ENCODE data around the gene AFF3. TPM values are rescaled to one million over a fixed set of nuclear protein-coding genes. Genes with fewer than 3 reads are reported as not detected.

AFF3 gene
- total RNA-seq, 1 experiment from 2014 or later: 0.22 TPM

GRCh38 chr2:99845296-99845695, 297.1 kb downstream of the AFF3 start:
- Histone ChIP-seq H2BK12ac (ENCODE audit: insufficient read length, low read depth, low read length) (no peak overlapping the region), H3T11ph (ENCODE audit: low read length) (no peak overlapping the region), H4K8ac (replicated peaks; ENCODE audit: insufficient read length, low read depth, low read length) (no peak overlapping the region), H3K79me2 (ENCODE audit: insufficient read depth, low read length) (no peaks in the 10 kb centered on the region), H3K79me1 (ENCODE audit: insufficient read depth, low read depth, low read length, poor library complexity, severe bottlenecking) (no peaks in the 10 kb centered on the region), H2AK5ac (ENCODE audit: insufficient read length, low read length) (no peak overlapping the region), H3K9ac (ENCODE audit: extremely low read depth, insufficient read length, low read length) (no peak overlapping the region), H4K20me1 (ENCODE audit: control insufficient read depth, insufficient read depth, insufficient read length) (no peaks in the 10 kb centered on the region), H3K23ac (ENCODE audit: insufficient read length, low read depth, low read length) (no peak overlapping the region), H3K56ac (ENCODE audit: insufficient read length, low read depth, low read length) (no peak overlapping the region), H3K4me1 (ENCODE audit: insufficient read depth, low read length) (no peaks in the 10 kb centered on the region), H3K14ac (ENCODE audit: insufficient read depth, low read length) (no peak overlapping the region), H2BK120ac (ENCODE audit: low read depth, low read length, poor library complexity, severe bottlenecking) (no peak overlapping the region), H3K27ac (ENCODE audit: insufficient read length, low read depth, low read length) (no peak overlapping the region), H3K18ac (ENCODE audit: insufficient read length, low read depth, low read length) (no peak overlapping the region), H2AFZ (ENCODE audit: low read length) (no peak overlapping the region), H4K5ac (ENCODE audit: insufficient read length, low read depth, low read length) (no peak overlapping the region), H3K9me3 (ENCODE audit: control insufficient read depth, low read depth, low read length) (no peaks in the 10 kb centered on the region), H3K23me2 (ENCODE audit: insufficient read length, low read depth, low read length, poor library complexity, severe bottlenecking) (no peaks in the 10 kb centered on the region), H2BK5ac (ENCODE audit: insufficient read length, low read length) (no peak overlapping the region), H3K27me3 (ENCODE audit: insufficient read depth, low read length) (no peaks in the 10 kb centered on the region), H4K91ac (ENCODE audit: insufficient read length, low read depth, low read length) (no peak overlapping the region), H2BK15ac (ENCODE audit: low read depth, low read length) (no peak overlapping the region), H3K4me2 (ENCODE audit: insufficient read depth, insufficient read length, low read length) (no peak overlapping the region), H2BK20ac (ENCODE audit: low read depth, low read length, poor library complexity, severe bottlenecking) (no peak overlapping the region), H3K4ac (ENCODE audit: low read depth, low read length) (no peak overlapping the region)
- DNase-seq: no peak
- H3K9me3 Mint-ChIP-seq: no peaks in the 10 kb centered on the region
- no peak overlapping the region for H3K27ac Mint-ChIP-seq
- H3K36me3 Mint-ChIP-seq (ENCODE audit: insufficient read depth in 1 of 3, low read depth in 3 of 3): no peaks in the 10 kb centered on the region
- TF ChIP-seq CTCF (conservative IDR thresholded peaks at IDR 0.05): no peak
- H3K4me1 Mint-ChIP-seq: no peaks in the 10 kb centered on the region
- WGBS (ENCODE audit: extremely low coverage, insufficient read length, low lambda C conversion rate): no CpG with 5 or more reads among the region's 5 CpGs
- peaks cover 10% of the 10 kb centered on the region for H3K27me3 Mint-ChIP-seq (ENCODE audit: low read depth)
- no peak overlapping the region for H3K4me3 Mint-ChIP-seq
